Stimulated activated effector memory CD8-positive, alpha-beta T cell treated with anti-CD3 and anti-CD28 coated beads, Interleukin-12 subunit alpha, Interleukin-12 subunit beta, amount 100 ng/mL, for 72 hours (primary cell): ENCODE results near the gene RGCC.
"Not testable (repeated sequence)": the region's sequence is repeated elsewhere in the genome, so short reads cannot be mapped to it uniquely, and the experiment has no call there.

Experiments used
- ATAC-seq: fragments of 150-1000 bp; cut with Tn5 transposase; 2 replicates; pipeline ENCODE4 v1.10.0; 2021
- DNase-seq, 2 donors: peaks; one replicate each; pipeline ENCODE4 v3.0.0; 2021 to 2022; ENCODE audit warnings: low spot score in 2 of 2
- H3K27ac Mint-ChIP-seq: one replicate; pipeline ENCODE4 v1.8.0; 2022; ENCODE audit warnings: mild to moderate bottlenecking, mixed read lengths
- H3K36me3 Mint-ChIP-seq: one replicate; pipeline ENCODE4 v1.8.0; 2022; ENCODE audit warnings: mild to moderate bottlenecking, mixed read lengths
- H3K4me1 Mint-ChIP-seq: one replicate; pipeline ENCODE4 v1.8.0; 2022; ENCODE audit warnings: mixed read lengths
- H3K4me3 Mint-ChIP-seq: one replicate; pipeline ENCODE4 v1.8.0; 2022; ENCODE audit warnings: mild to moderate bottlenecking, mixed read lengths
- H3K9me3 Mint-ChIP-seq: one replicate; pipeline ENCODE4 v1.8.0; 2022; ENCODE audit warnings: mixed read lengths

RGCC gene

GRCh38 chr13:41492432-41493260 lies 35.3 kb downstream of the RGCC start:
- Mint-ChIP-seq H3K9me3 (peaks cover 3% of the 10 kb centered on the region), H3K4me1 (peaks cover 72% of the 10 kb centered on the region), H3K27ac (peak overlapping the region; percentile 49), H3K36me3 (no peaks in the 10 kb centered on the region), H3K4me3 (peak overlapping the region; percentile 54)
- ATAC-seq = peak; percentile 92
- DNase-seq = peak in 1 of 2 donors; percentile 66

- Mint-ChIP-seq H3K4me1 (peaks cover 79% of the 10 kb centered on the region), H3K36me3 (peaks cover 8% of the 10 kb centered on the region)
Observed at GRCh38 chr13:41494202-41494601, 36.9 kb downstream of the RGCC start.

GRCh38 chr13:41495044-41495443 lies 37.7 kb downstream of the RGCC start:
- Mint-ChIP-seq H3K36me3 (peaks cover 8% of the 10 kb centered on the region), H3K4me1 (peaks cover 86% of the 10 kb centered on the region), H3K9me3 (peaks cover 3% of the 10 kb centered on the region), H3K4me3 (no peak overlapping the region), H3K27ac (peak overlapping the region; percentile 49)
- ATAC-seq = no peak
- DNase-seq = no peak

More at GRCh38 chr13:41494202-41494601, 36.9 kb downstream of the RGCC start:
- Mint-ChIP-seq H3K27ac (peak overlapping the region; percentile 49), H3K9me3 (peaks cover 3% of the 10 kb centered on the region), H3K4me3 (no peak overlapping the region)
- DNase-seq (no peak), ATAC-seq (no peak)

GRCh38 chr13:41496420-41497234 lies 39.3 kb downstream of the RGCC start:
- Mint-ChIP-seq H3K4me1 (peaks cover 85% of the 10 kb centered on the region), H3K27ac (peak overlapping the region; percentile 34), H3K9me3 (no peaks in the 10 kb centered on the region), H3K4me3 (no peak overlapping the region), H3K36me3 (peaks cover 8% of the 10 kb centered on the region)
- DNase-seq (no peak), ATAC-seq (no peak)

GRCh38 chr13:41497436-41497835 lies 40.1 kb downstream of the RGCC start:
- H3K9me3 Mint-ChIP-seq = no peaks in the 10 kb centered on the region
- H3K4me3 Mint-ChIP-seq = peak overlapping the region; percentile 11
- ATAC-seq (no peak), DNase-seq (no peak)
- peaks cover 81% of the 10 kb centered on the region for H3K4me1 Mint-ChIP-seq
- H3K27ac Mint-ChIP-seq = peak overlapping the region; percentile 93
- H3K36me3 Mint-ChIP-seq = peaks cover 8% of the 10 kb centered on the region

- H3K36me3 Mint-ChIP-seq = peaks cover 8% of the 10 kb centered on the region
- no peak overlapping the region for H3K4me3 Mint-ChIP-seq
- H3K9me3 Mint-ChIP-seq = peaks cover 8% of the 10 kb centered on the region
- DNase-seq (no peak), ATAC-seq (no peak)
- peak overlapping the region; percentile 91 for H3K27ac Mint-ChIP-seq
- H3K4me1 Mint-ChIP-seq = peaks cover 62% of the 10 kb centered on the region
Observed at GRCh38 chr13:41499452-41499851, 42.1 kb downstream of the RGCC start.

- DNase-seq (no peak), ATAC-seq (peak; percentile 76)
- H3K4me1 Mint-ChIP-seq = peaks cover 55% of the 10 kb centered on the region
- peaks cover 12% of the 10 kb centered on the region for H3K9me3 Mint-ChIP-seq
- H3K36me3 Mint-ChIP-seq = peaks cover 8% of the 10 kb centered on the region
- H3K27ac Mint-ChIP-seq = no peak overlapping the region
- H3K4me3 Mint-ChIP-seq = no peak overlapping the region
Observed at GRCh38 chr13:41500511-41500910, 43.2 kb downstream of the RGCC start.

- ATAC-seq (no peak), DNase-seq (no peak)
- Mint-ChIP-seq H3K27ac (no peak overlapping the region), H3K9me3 (peaks cover 12% of the 10 kb centered on the region), H3K36me3 (peaks cover 8% of the 10 kb centered on the region), H3K4me3 (no peak overlapping the region), H3K4me1 (peaks cover 48% of the 10 kb centered on the region)
Observed at GRCh38 chr13:41501281-41501680, 43.9 kb downstream of the RGCC start.

- Mint-ChIP-seq H3K27ac (peak overlapping the region; percentile 0), H3K4me1 (peaks cover 43% of the 10 kb centered on the region), H3K9me3 (peaks cover 12% of the 10 kb centered on the region), H3K36me3 (peaks cover 8% of the 10 kb centered on the region), H3K4me3 (no peak overlapping the region)
- no peak for DNase-seq
- no peak for ATAC-seq
Observed at GRCh38 chr13:41502031-41502430, 44.7 kb downstream of the RGCC start.

- H3K4me1 Mint-ChIP-seq = peaks cover 37% of the 10 kb centered on the region
- peaks cover 8% of the 10 kb centered on the region for H3K36me3 Mint-ChIP-seq
- peaks cover 12% of the 10 kb centered on the region for H3K9me3 Mint-ChIP-seq
- no peak for ATAC-seq
- no peak overlapping the region for H3K4me3 Mint-ChIP-seq
- DNase-seq = no peak
- peak overlapping the region; percentile 0 for H3K27ac Mint-ChIP-seq
Observed at GRCh38 chr13:41502673-41503072, 45.3 kb downstream of the RGCC start.

GRCh38 chr13:41503356-41503755 lies 46.0 kb downstream of the RGCC start:
- no peak for ATAC-seq
- H3K4me1 Mint-ChIP-seq = peaks cover 31% of the 10 kb centered on the region
- peak overlapping the region; percentile 27 for H3K27ac Mint-ChIP-seq
- no peak overlapping the region for H3K4me3 Mint-ChIP-seq
- peaks cover 12% of the 10 kb centered on the region for H3K9me3 Mint-ChIP-seq
- DNase-seq = no peak
- peaks cover 3% of the 10 kb centered on the region for H3K36me3 Mint-ChIP-seq

- H3K36me3 Mint-ChIP-seq, DNase-seq, H3K4me3 Mint-ChIP-seq, ATAC-seq: not testable (repeated sequence)
- Mint-ChIP-seq H3K4me1 (peaks cover 21% of the 10 kb centered on the region), H3K27ac (peak overlapping the region; percentile 27), H3K9me3 (peaks cover 12% of the 10 kb centered on the region)
Observed at GRCh38 chr13:41504657-41505056, 47.3 kb downstream of the RGCC start.

GRCh38 chr13:41505209-41505835 lies 48.0 kb downstream of the RGCC start:
- Mint-ChIP-seq H3K4me1 (peaks cover 15% of the 10 kb centered on the region), H3K36me3 (no peaks in the 10 kb centered on the region), H3K9me3 (peaks cover 12% of the 10 kb centered on the region), H3K27ac (no peak overlapping the region), H3K4me3 (no peak overlapping the region)
- ATAC-seq (peak; percentile 74), DNase-seq (peak in 1 of 2 donors; percentile 23)

- no peak overlapping the region for H3K27ac Mint-ChIP-seq
- H3K4me1 Mint-ChIP-seq = peaks cover 6% of the 10 kb centered on the region
- DNase-seq (no peak), ATAC-seq (no peak)
- H3K9me3 Mint-ChIP-seq = peaks cover 12% of the 10 kb centered on the region
- no peaks in the 10 kb centered on the region for H3K36me3 Mint-ChIP-seq
- H3K4me3 Mint-ChIP-seq = no peak overlapping the region
Observed at GRCh38 chr13:41506312-41506711, 49.0 kb downstream of the RGCC start.

- Mint-ChIP-seq H3K36me3 (no peaks in the 10 kb centered on the region), H3K27ac (no peak overlapping the region), H3K4me1 (no peaks in the 10 kb centered on the region), H3K9me3 (no peaks in the 10 kb centered on the region), H3K4me3 (no peak overlapping the region)
- peak in 1 of 2 donors; percentile 43 for DNase-seq
- ATAC-seq = no peak
Observed at GRCh38 chr13:41509971-41510370, 52.6 kb downstream of the RGCC start.
